GM06990 (cell line): ENCODE results near the gene DMD.
"Not testable (repeated sequence)": the region's sequence is repeated elsewhere in the genome, so short reads cannot be mapped to it uniquely, and the experiment has no call there.

Experiments
- DNase-seq: peaks from one replicate; pipeline ENCODE4 v3.0.0-alpha.2; 2011; ENCODE audit not compliant: insufficient read length; ENCODE audit errors: extremely low read depth
- H3K27me3 ChIP-seq: replicated peaks from 2 replicates; pipeline ENCODE4 v1.6.0; 2011; ENCODE audit warnings: low read length; ENCODE audit not compliant: control insufficient read depth, insufficient read depth
- H3K36me3 ChIP-seq: 2 replicates; pipeline ENCODE4 v1.5.1; 2011; ENCODE audit warnings: low read length; ENCODE audit not compliant: control insufficient read depth, insufficient read depth
- H3K4me3 ChIP-seq: replicated peaks from 2 replicates; pipeline ENCODE4 v1.5.1; 2011; ENCODE audit warnings: low read depth, mild to moderate bottlenecking, control low read depth, low read length
- TF ChIP-seq, protein P1 (sequence below): IDR thresholded peaks from 2 replicates; pipeline ENCODE4 v1.5.1; 2011; ENCODE audit warnings: low read length, control low read depth, mild to moderate bottlenecking, inconsistent platforms; ENCODE audit not compliant: insufficient read depth, poor library complexity, severe bottlenecking

DMD gene

DNA sequence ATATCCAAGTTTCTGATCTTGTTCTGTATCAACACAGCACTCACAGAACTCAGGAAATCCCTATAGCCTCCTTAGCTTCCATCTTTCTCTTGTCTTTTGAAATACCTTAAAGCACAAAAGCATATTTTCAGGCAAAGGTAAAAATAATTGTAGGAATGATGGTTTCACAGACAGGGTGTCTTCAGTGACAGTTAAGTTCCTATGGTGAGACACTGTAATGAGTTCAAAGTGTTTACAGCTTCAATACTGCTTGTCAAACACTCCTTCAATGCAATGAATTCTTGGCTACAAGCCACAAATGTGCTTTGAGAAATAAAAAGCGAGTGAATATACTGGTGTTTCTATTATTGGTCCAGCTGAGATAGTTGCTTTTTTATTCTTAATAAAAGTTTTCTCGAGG is 466.0 kb downstream of the DMD start:
- no peaks in the 10 kb centered on the region for H3K36me3 ChIP-seq
- no peaks in the 10 kb centered on the region for H3K27me3 ChIP-seq
- no peak overlapping the region for H3K4me3 ChIP-seq
- no peak for DNase-seq
- TF ChIP-seq, protein P1, sequence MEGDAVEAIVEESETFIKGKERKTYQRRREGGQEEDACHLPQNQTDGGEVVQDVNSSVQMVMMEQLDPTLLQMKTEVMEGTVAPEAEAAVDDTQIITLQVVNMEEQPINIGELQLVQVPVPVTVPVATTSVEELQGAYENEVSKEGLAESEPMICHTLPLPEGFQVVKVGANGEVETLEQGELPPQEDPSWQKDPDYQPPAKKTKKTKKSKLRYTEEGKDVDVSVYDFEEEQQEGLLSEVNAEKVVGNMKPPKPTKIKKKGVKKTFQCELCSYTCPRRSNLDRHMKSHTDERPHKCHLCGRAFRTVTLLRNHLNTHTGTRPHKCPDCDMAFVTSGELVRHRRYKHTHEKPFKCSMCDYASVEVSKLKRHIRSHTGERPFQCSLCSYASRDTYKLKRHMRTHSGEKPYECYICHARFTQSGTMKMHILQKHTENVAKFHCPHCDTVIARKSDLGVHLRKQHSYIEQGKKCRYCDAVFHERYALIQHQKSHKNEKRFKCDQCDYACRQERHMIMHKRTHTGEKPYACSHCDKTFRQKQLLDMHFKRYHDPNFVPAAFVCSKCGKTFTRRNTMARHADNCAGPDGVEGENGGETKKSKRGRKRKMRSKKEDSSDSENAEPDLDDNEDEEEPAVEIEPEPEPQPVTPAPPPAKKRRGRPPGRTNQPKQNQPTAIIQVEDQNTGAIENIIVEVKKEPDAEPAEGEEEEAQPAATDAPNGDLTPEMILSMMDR = no peak

DNA sequence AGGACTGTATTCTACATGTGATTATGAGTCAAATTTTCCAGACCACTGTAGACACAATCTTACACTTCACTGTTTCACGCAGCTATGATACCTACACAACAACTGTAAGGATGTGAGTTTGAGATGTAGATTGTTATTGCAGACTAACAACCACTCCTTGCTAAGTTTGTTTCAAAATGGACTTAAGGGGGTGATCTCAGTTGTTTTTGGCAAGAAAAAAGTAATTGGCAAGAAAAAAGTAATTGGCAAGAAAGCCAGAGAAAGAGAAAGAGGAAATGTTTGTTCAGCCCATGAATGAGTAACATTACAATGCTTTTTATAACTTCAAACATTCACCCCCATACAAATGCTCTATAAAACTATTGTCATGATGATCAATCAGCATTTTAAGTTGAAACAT is 466.4 kb downstream of the DMD start:
- H3K4me3 ChIP-seq = no peak overlapping the region
- H3K36me3 ChIP-seq = no peaks in the 10 kb centered on the region
- H3K27me3 ChIP-seq = no peaks in the 10 kb centered on the region
- no peak for DNase-seq
- TF ChIP-seq, protein P1 = no peak

DNA sequence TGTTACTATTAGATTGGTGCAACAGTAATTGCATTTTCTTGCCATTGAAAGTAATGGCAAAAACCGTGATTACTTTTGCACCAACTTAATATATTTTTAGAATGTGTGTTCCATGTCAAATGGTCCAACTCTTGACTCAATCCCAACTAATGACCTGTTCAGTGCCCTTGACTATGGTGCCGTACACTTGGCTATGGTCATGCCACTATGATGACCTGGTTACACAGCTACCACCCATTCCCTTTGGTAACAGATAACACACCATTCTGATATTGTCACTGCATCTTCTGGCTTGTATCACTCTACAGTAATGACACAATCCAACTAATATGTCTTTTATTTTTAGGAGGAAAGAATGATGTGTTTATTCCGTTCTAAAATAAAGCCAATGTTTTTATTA is 469.4 kb downstream of the DMD start:
- Histone ChIP-seq H3K27me3 (no peaks in the 10 kb centered on the region), H3K4me3 (no peak overlapping the region), H3K36me3 (no peaks in the 10 kb centered on the region)
- DNase-seq = no peak
- TF ChIP-seq, protein P1 = no peak

DNA sequence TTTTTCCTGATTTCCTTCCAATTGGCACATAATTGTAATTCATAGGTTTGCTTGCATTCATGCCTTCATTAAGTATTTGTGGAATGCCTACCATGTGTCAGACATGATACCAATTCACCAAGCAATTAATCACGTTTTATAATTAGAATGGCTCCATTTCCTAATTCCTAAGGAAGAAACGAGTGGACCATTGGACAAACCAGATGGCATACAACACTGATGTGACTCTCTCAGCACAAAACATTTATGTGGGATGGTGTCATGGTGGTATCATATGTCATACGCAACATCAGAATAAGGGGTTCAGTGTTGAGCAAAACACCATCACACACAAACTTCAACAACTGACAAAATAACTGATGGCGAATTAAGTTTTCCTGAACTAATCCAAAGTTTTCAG is 502.8 kb downstream of the DMD start:
- Histone ChIP-seq H3K36me3 (no peaks in the 10 kb centered on the region), H3K4me3 (no peak overlapping the region), H3K27me3 (no peaks in the 10 kb centered on the region)
- TF ChIP-seq, protein P1 = no peak
- DNase-seq = no peak

DNA sequence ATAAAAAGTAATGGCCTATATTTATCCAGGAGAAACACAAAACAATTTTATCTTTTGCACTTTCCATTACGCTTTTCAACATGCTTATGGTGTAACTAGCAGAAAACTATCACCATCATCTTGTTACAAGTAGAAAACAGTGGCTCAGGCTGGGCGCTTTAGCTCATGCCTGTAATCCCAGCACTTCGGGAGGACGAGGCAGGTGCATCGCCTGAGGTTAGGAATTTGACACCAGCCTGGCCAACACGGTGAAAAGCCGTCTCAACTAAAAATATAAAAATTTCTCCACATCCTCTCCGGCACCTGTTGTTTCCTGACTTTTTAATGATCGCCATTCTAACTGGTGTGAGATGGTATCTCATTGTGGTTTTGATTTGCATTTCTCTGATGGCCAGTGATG is 506.0 kb downstream of the DMD start:
- not testable (repeated sequence) for H3K27me3 ChIP-seq, DNase-seq, H3K4me3 ChIP-seq, H3K36me3 ChIP-seq

DNA sequence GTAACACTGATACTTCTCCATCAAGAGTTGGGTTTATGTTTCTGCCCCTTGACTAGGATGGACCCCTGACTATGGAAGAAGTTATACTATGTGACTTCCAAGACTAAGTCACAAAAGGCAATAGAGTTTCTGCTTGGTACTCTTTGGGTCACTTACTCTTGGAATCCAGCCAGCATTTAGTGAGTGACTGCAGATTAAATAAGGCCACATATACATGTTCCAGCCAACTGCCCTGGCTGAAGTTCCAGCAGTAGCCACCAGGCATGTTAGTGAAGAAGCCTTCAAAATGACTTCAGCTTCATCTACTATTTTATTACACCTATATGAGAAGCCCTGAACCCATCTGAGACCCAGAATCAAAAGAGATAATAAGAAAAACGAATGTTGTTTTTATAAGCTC is 524.0 kb downstream of the DMD start:
- Histone ChIP-seq H3K36me3 (no peaks in the 10 kb centered on the region), H3K27me3 (no peaks in the 10 kb centered on the region), H3K4me3 (no peak overlapping the region)
- TF ChIP-seq, protein P1 = no peak
- DNase-seq = no peak
